A549 (cell line): ENCODE measurements around the gene XKR7. TPM values are rescaled to one million over a fixed set of nuclear protein-coding genes. Genes with fewer than 3 reads are reported as not detected.

Experiments used
- ATAC-seq, 2 experiments: fragments of 200-7000 bp in 1 of 2; fragments of >200 bp in 1 of 2; cut with Nextera tagmentation in 1 of 2; cut with Tn5 transposase in 1 of 2; 3 replicates each; pipeline versions ENCODE4 v1.8.0 to v1.9.1; 2018 to 2020; ENCODE audit warnings: mild to moderate bottlenecking in 1 of 2, moderate library complexity in 1 of 2
- CTCF ChIA-PET: fragments of 300-600 bp; sonication (Branson Sonifier 250); formaldehyde crosslinking; extraction: SDS; loops from one replicate; lab custom pipeline; 2021; ENCODE audit warnings: antibody characterized with exemption, inconsistent platforms; lab: Yijun Ruan, JAX
- POLR2A ChIA-PET: fragments of 350-600 bp; formaldehyde crosslinking; extraction: SDS; loops from one replicate; lab custom pipeline; 2021; ENCODE audit warnings: antibody characterized with exemption, inconsistent platforms; lab: Yijun Ruan, JAX
- DNase-seq, 2 experiments: peaks; one replicate each; pipeline versions ENCODE4 v3.0.0 to v3.0.0-alpha.2; 2011 to 2016; ENCODE audit warnings: low read depth in 1 of 2, low spot score in 1 of 2
- FAIRE-seq: peaks from 2 replicates; lab custom pipeline; 2011; peaks lifted over from hg19 to GRCh38; lab: Jason Lieb, UNC
- H3K27ac ChIP-seq, 2 experiments: fragments of >200 bp; sonication (Bioruptor Twin); formaldehyde crosslinking; 3 replicates each; pipeline ENCODE4 v1.5.1; 2016 to 2017
- H3K4me1 ChIP-seq: fragments of >200 bp; sonication (Bioruptor Twin); formaldehyde crosslinking; 3 replicates; pipeline ENCODE4 v1.6.1; 2016
- H3K4me2 ChIP-seq: fragments of >200 bp; sonication (Bioruptor Twin); formaldehyde crosslinking; 3 replicates; pipeline ENCODE4 v1.6.1; 2016
- H3K4me3 ChIP-seq: fragments of >200 bp; sonication (Bioruptor Twin); formaldehyde crosslinking; 3 replicates; pipeline ENCODE4 v1.5.1; 2016
- H3K9me3 ChIP-seq: fragments of >200 bp; sonication (Bioruptor Twin); formaldehyde crosslinking; 3 replicates; pipeline ENCODE4 v1.6.1; 2016
- BHLHE40 ChIP-seq: IDR thresholded peaks from 2 replicates; pipeline ENCODE4 v1.6.1; 2012; ENCODE audit warnings: low read depth, low read length, inconsistent platforms
- CBX2 ChIP-seq: fragments of 200-600 bp; sonication (generic); IDR thresholded peaks from 2 replicates; pipeline ENCODE4 v1.6.1; 2016; ENCODE audit warnings: low read depth, mild to moderate bottlenecking, borderline replicate concordance
- CBX8 ChIP-seq: fragments of 200-600 bp; sonication (generic); IDR thresholded peaks from 2 replicates; pipeline ENCODE4 v1.6.1; 2016
- CHD2 ChIP-seq: fragments of 150-350 bp; IDR thresholded peaks from 2 replicates; pipeline ENCODE4 v1.6.1; 2014; ENCODE audit warnings: low read length; ENCODE audit not compliant: partially characterized antibody
- EHF ChIP-seq: fragments of 250-450 bp; sonication (Bioruptor Pico); IDR thresholded peaks from 2 replicates; pipeline ENCODE4 v1.5.0; 2020; ENCODE audit warnings: mild to moderate bottlenecking
- HEYL ChIP-seq: fragments of 250-450 bp; sonication (Bioruptor Pico); IDR thresholded peaks from 2 replicates; pipeline ENCODE4 v1.8.0; 2021; ENCODE audit warnings: mild to moderate bottlenecking, moderate library complexity
- HOXA7 ChIP-seq: fragments of 250-450 bp; sonication (Bioruptor Pico); IDR thresholded peaks from 2 replicates; pipeline ENCODE4 v1.5.0; 2020; ENCODE audit warnings: mild to moderate bottlenecking, moderate library complexity
- HOXB13 ChIP-seq: fragments of 250-450 bp; sonication (Bioruptor Pico); IDR thresholded peaks from 2 replicates; pipeline ENCODE4 v1.5.0; 2020; ENCODE audit warnings: low read depth, mild to moderate bottlenecking, moderate library complexity
- HOXB5 ChIP-seq: fragments of 250-450 bp; sonication (Bioruptor Pico); IDR thresholded peaks from 2 replicates; pipeline ENCODE4 v1.5.0; 2020; ENCODE audit warnings: mild to moderate bottlenecking, moderate library complexity
- JUN ChIP-seq, 2 experiments: fragments of >200 bp; sonication (Bioruptor Twin); formaldehyde crosslinking; IDR thresholded peaks; 2 replicates in 1 of 2; 3 replicates in 1 of 2; pipeline ENCODE4 v1.6.1; 2016 to 2017
- KDM1A ChIP-seq: fragments of 200-600 bp; sonication (generic); IDR thresholded peaks from 2 replicates; pipeline ENCODE4 v1.6.1; 2016; ENCODE audit warnings: low read depth, mild to moderate bottlenecking
- KDM5A ChIP-seq: fragments of 200-600 bp; sonication (generic); IDR thresholded peaks from 2 replicates; pipeline ENCODE4 v1.6.1; 2016; ENCODE audit warnings: antibody characterized with exemption, mild to moderate bottlenecking
- MAFK ChIP-seq: fragments of 450-650 bp; IDR thresholded peaks from 2 replicates; pipeline ENCODE4 v1.6.1; 2014; ENCODE audit not compliant: partially characterized antibody
- MAZ ChIP-seq: fragments of 150-350 bp; IDR thresholded peaks from 2 replicates; pipeline ENCODE4 v1.6.1; 2014; ENCODE audit warnings: antibody characterized with exemption, low read depth, low read length, borderline replicate concordance
- MYC ChIP-seq: IDR thresholded peaks from 2 replicates; pipeline ENCODE4 v1.6.1; 2012; ENCODE audit warnings: mild to moderate bottlenecking, inconsistent platforms, low read length, improper control_type of control experiment, borderline replicate concordance
- NFE2L2 ChIP-seq: fragments of 150-350 bp; conservative IDR thresholded peaks from 2 replicates; pipeline ENCODE4 v1.6.1; 2014; ENCODE audit warnings: low read length
- NPAS2 ChIP-seq: fragments of 250-450 bp; sonication (Bioruptor Pico); IDR thresholded peaks from 2 replicates; pipeline ENCODE4 v1.8.0; 2022; ENCODE audit warnings: mild to moderate bottlenecking, moderate library complexity, borderline replicate concordance
- PHF8 ChIP-seq: fragments of 200-600 bp; sonication (generic); IDR thresholded peaks from 2 replicates; pipeline ENCODE4 v1.6.1; 2016; ENCODE audit warnings: low read depth, mild to moderate bottlenecking, antibody characterized with exemption, moderate library complexity, borderline replicate concordance
- POLR2AphosphoS2 ChIP-seq: conservative IDR thresholded peaks from 2 replicates; pipeline ENCODE4 v1.6.1; 2012; ENCODE audit warnings: low read length, improper control_type of control experiment, inconsistent platforms
- RFX5 ChIP-seq: fragments of 450-650 bp; IDR thresholded peaks from 2 replicates; pipeline ENCODE4 v1.7.1; 2014; ENCODE audit warnings: antibody characterized with exemption, mild to moderate bottlenecking, moderate library complexity
- RNF2 ChIP-seq: fragments of 200-600 bp; sonication (generic); IDR thresholded peaks from 2 replicates; pipeline ENCODE4 v1.6.1; 2016; ENCODE audit warnings: low read depth, mild to moderate bottlenecking, antibody characterized with exemption, moderate library complexity, borderline replicate concordance
- SMC3 ChIP-seq: fragments of >200 bp; sonication (Bioruptor Twin); formaldehyde crosslinking; IDR thresholded peaks from 3 replicates; pipeline ENCODE4 v1.6.1; 2018; ENCODE audit warnings: inconsistent platforms
- SREBF2 ChIP-seq: fragments of 450-650 bp; IDR thresholded peaks from 2 replicates; pipeline ENCODE4 v1.6.1; 2014; ENCODE audit warnings: mild to moderate bottlenecking, moderate library complexity
- TFCP2L1 ChIP-seq: fragments of 250-450 bp; sonication (Bioruptor Pico); IDR thresholded peaks from 2 replicates; pipeline ENCODE4 v1.5.0; 2021; ENCODE audit warnings: mild to moderate bottlenecking
- ZNF302 ChIP-seq: fragments of 250-450 bp; sonication (Bioruptor Pico); IDR thresholded peaks from 2 replicates; pipeline ENCODE4 v1.9.0; 2021; ENCODE audit warnings: inconsistent platforms, mild to moderate bottlenecking, moderate library complexity
- WGBS: methylation state at CpG from one replicate; pipeline ENCODE4 v1.1.6; 2017; ENCODE audit errors: missing lambda C conversion rate; 5-methylcytosine and 5-hydroxymethylcytosine counted together
- polyA plus RNA-seq, 4 experiments: library from polyadenylated mRNA; depleted of rRNA in 3 of 4; stranded (reverse); fragments of >200 nt; fragmentation: RNase III in 1 of 4; extraction: RNeasy Plus Mini Kit Qiagen cat#74134 plus additional on column Dnase treatment in 1 of 4; gene quantifications; 2 replicates in 3 of 4; 3 replicates in 1 of 4; pipeline ENCODE4 v1.2.3, GENCODE V29; 2011 to 2017
- TF ChIP-seq, protein P1 (sequence below): fragments of >200 bp; sonication (Bioruptor Twin); formaldehyde crosslinking; IDR thresholded peaks from 3 replicates; pipeline ENCODE4 v1.6.1; 2016
- TF ChIP-seq, protein P2 (sequence below): fragments of 250-450 bp; sonication (Bioruptor Pico); IDR thresholded peaks from 2 replicates; pipeline ENCODE4 v1.5.0; 2020; ENCODE audit warnings: low read depth, mild to moderate bottlenecking, moderate library complexity
- TF ChIP-seq, protein P3 (sequence below): fragments of >200 bp; sonication (Bioruptor Twin); formaldehyde crosslinking; IDR thresholded peaks from 2 replicates; pipeline ENCODE4 v1.6.1; 2016
- TF ChIP-seq, protein P4 (sequence below): fragments of >200 bp; sonication (Bioruptor Twin); formaldehyde crosslinking; IDR thresholded peaks from 3 replicates; pipeline ENCODE4 v1.5.1; 2016

The XKR7 gene
- polyA plus RNA-seq, 2 of the 4 experiments (the other 2 are of a cell fraction) = 0.01 TPM; not detected in 1

DNA sequence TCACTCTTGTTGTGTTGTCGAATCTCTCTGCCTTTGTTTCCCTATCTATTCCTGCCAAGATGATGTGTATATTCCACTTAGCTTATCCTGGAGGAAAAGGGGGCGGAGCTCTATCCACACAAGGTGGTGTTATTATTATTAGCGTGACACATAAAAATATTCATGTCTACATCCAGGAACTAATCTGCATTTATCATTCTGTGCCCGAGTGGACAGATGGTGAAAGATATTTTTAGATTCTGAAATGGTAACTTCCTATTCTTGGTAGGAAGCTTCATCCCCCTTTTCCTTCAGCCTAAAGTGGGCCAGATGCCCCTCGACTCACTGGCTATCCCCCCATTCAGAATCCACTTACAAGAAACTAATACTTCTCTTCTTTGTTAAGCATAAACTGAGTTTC lies 2.0 kb downstream of the XKR7 start:
- 22% methylated on average over 5 of the region's 5 CpGs for WGBS
- TF ChIP-seq NFE2L2 (no peak), MAZ (no peak), KDM5A (no peak), TFCP2L1 (CRISPR knock-in tag) (no peak), ZNF302 (no peak), EHF (CRISPR knock-in tag) (no peak), HEYL (no peak), KDM1A (no peak), SMC3 (no peak)
- TF ChIP-seq, protein P1, sequence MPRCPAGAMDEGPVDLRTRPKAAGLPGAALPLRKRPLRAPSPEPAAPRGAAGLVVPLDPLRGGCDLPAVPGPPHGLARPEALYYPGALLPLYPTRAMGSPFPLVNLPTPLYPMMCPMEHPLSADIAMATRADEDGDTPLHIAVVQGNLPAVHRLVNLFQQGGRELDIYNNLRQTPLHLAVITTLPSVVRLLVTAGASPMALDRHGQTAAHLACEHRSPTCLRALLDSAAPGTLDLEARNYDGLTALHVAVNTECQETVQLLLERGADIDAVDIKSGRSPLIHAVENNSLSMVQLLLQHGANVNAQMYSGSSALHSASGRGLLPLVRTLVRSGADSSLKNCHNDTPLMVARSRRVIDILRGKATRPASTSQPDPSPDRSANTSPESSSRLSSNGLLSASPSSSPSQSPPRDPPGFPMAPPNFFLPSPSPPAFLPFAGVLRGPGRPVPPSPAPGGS = no peak
- TF ChIP-seq, protein P2, sequence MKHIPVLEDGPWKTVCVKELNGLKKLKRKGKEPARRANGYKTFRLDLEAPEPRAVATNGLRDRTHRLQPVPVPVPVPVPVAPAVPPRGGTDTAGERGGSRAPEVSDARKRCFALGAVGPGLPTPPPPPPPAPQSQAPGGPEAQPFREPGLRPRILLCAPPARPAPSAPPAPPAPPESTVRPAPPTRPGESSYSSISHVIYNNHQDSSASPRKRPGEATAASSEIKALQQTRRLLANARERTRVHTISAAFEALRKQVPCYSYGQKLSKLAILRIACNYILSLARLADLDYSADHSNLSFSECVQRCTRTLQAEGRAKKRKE = no peak
- ATAC-seq (no peak), DNase-seq (no peak), FAIRE-seq (no peak)
- ChIA-PET CTCF (interaction anchor here (0.7 to 5.1 kb wide), 9 partner anchors 10 to 147 kb away, joined by 3 to 35 read pairs (median 6); partner anchors contain the start of gene PDRG1), POLR2A (no interaction called here)
- Histone ChIP-seq H3K4me3 (no peak overlapping the region), H3K9me3 (no peaks in the 10 kb centered on the region), H3K27ac (no peak overlapping the region), H3K4me2 (no peak overlapping the region), H3K4me1 (peaks cover 6% of the 10 kb centered on the region; the same call in 2 of the 3 replicates)

DNA sequence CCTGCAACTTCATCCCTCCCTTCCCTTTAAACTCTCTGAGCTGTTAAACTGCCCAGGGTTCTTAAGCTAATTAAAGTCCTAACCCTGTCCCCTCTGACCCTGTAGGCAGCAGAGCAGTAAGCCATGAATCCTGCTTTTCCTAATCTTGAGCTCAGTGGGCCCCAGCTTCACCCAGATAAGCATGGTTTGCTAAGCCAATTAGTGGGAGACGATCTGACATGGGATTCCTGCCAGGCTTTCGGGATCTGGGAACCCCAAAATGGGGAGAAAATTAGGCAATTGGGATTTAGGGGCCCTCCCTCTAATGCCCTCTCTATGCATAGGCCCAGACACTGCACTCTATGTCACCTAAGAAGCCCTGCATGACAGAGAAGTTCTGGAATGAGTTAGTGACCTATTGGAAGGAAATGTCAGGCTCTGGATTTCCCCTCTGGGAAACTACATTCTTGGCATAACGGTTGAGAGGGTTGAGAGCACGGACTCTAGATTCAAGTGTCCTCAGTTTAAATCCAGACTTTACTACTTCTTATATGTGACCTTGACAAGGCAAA lies 4.6 kb downstream of the XKR7 start:
- WGBS = 0% methylated on average over 4 of the region's 4 CpGs
- Histone ChIP-seq H3K4me3 (no peak overlapping the region), H3K4me1 (peaks cover 6% of the 10 kb centered on the region; the same call in 2 of the 3 replicates), H3K27ac (no peak overlapping the region), H3K4me2 (no peak overlapping the region), H3K9me3 (no peaks in the 10 kb centered on the region)
- FAIRE-seq (no peak), DNase-seq (peak in 1 of 2 experiments; percentile 25), ATAC-seq (peak in 1 of 2 experiments; percentile 56; a peak in 3 of 6 replicates)
- ChIA-PET POLR2A (no interaction called here), CTCF (interaction anchor here (0.6 to 2.3 kb wide), 7 partner anchors 16 to 150 kb away, joined by 3 to 7 read pairs (median 4); partner anchors contain the start of gene PDRG1)
- no peak for TF ChIP-seq MYC
- no peak for TF ChIP-seq CBX8
- TF ChIP-seq JUN (IDR thresholded peaks at IDR 0.05) = no peak
- TF ChIP-seq RNF2 = no peak
- TF ChIP-seq PHF8 = no peak
- TF ChIP-seq HOXA7 (CRISPR knock-in tag) = no peak
- no peak for TF ChIP-seq NPAS2
- TF ChIP-seq HOXB13 = no peak
- no peak for TF ChIP-seq CBX2
- TF ChIP-seq TFCP2L1 (CRISPR knock-in tag) = no peak
- no peak for TF ChIP-seq BHLHE40
- no peak for TF ChIP-seq POLR2AphosphoS2
- TF ChIP-seq HOXB5 (CRISPR knock-in tag) = no peak
- no peak for TF ChIP-seq RFX5
- TF ChIP-seq SMC3 = no peak

DNA sequence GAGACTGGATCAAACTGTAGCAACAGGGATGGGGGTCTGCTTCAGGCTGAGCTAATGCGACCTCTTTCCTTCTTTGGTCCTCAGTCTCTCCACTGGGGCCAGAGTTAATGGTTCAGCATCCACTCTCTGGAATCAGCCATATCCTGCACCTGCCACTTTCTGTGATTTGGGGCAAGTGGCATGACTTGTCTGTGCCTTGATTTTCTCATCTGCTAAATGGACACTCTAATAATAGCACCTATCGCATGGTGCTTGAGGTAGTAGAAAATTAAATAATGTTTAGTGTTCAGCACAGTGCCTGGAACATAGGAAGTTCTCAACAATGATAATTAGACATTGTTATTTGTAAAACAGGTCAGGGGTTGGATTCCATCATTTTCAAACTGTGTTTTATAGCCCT lies 6.3 kb downstream of the XKR7 start:
- TF ChIP-seq MAFK (no peak), CHD2 (no peak), HOXB13 (no peak), HOXA7 (CRISPR knock-in tag) (no peak), EHF (CRISPR knock-in tag) (no peak), SREBF2 (no peak), HEYL (no peak)
- TF ChIP-seq, protein P3, sequence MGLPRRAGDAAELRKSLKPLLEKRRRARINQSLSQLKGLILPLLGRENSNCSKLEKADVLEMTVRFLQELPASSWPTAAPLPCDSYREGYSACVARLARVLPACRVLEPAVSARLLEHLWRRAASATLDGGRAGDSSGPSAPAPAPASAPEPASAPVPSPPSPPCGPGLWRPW = no peak
- TF ChIP-seq, protein P4, sequence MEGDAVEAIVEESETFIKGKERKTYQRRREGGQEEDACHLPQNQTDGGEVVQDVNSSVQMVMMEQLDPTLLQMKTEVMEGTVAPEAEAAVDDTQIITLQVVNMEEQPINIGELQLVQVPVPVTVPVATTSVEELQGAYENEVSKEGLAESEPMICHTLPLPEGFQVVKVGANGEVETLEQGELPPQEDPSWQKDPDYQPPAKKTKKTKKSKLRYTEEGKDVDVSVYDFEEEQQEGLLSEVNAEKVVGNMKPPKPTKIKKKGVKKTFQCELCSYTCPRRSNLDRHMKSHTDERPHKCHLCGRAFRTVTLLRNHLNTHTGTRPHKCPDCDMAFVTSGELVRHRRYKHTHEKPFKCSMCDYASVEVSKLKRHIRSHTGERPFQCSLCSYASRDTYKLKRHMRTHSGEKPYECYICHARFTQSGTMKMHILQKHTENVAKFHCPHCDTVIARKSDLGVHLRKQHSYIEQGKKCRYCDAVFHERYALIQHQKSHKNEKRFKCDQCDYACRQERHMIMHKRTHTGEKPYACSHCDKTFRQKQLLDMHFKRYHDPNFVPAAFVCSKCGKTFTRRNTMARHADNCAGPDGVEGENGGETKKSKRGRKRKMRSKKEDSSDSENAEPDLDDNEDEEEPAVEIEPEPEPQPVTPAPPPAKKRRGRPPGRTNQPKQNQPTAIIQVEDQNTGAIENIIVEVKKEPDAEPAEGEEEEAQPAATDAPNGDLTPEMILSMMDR = no peak
- ChIA-PET CTCF (no interaction called here), POLR2A (no interaction called here)
- FAIRE-seq (no peak), ATAC-seq (no peak), DNase-seq (no peak)
- Histone ChIP-seq H3K9me3 (no peaks in the 10 kb centered on the region), H3K27ac (no peak overlapping the region), H3K4me3 (no peak overlapping the region), H3K4me2 (no peak overlapping the region), H3K4me1 (no peaks in the 10 kb centered on the region)
- 81% methylated on average over 2 of the region's 2 CpGs for WGBS
